NCI-H146 treated with DMSO at 0.1 percent for 48 hours (cell line): ENCODE results near the gene TEC.

ENCODE experiments used
- DNase-seq: peaks from one replicate; lab custom pipeline; 2025; ENCODE audit not compliant: unreplicated experiment; lab: John Stamatoyannopoulos, UW

The TEC gene

DNA sequence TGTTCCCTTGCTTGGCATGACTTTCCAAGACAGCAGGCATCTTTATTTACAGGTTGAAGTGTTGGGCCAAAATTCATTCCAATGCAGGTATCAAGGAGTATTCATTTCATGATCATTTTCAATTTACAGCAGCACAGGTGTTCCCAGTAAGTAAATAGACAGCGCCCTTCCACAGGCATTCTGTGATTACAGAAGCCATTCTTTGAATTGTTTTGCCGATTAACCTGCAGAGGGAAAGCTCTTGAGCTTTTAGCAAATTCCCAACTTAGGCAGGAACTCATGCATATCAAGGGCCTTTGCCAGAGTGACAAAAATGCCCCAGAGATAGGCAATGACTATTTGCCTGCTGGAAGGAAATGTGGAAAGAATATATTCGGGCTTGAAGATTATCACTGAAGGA lies 142.4 kb downstream of the TEC start:
- peak; percentile 26 for DNase-seq

DNA sequence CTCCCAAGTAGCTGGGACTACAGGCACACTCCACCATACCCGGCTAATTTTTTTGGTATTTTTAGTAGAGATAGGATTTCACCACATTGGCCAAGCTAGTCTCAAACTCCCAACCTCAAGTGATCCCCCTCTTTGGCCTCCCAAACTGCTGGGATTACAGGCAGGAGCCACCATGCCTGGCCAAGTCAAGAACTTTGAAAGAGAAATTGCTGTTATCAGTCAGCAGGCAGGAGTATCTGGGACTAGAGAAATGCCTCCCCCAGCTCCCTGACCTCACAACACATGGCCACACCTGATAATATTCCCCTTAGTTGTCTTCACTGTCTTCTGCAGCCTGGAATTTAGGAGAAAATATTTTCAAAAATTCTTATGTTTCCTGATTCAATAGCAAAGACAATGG lies 143.0 kb downstream of the TEC start:
- DNase-seq = no peak

DNA sequence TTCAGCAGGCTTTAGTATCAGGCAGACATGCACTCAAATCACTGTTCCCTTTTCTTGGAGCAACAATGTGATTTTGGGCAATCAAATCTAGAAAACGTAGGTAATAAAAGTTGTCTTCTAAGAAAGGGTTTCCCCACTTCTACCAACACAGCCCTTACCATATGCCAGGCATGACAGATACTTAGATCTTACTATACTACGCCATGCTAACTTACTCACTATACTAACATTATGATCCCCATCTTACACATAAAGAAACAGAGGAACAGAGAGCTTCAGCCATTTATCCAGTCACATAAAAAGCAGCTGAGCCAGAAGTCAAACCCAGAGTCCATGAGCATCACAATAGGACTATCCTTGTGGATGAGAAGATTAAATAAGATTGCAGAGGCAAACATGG lies 144.8 kb downstream of the TEC start:
- DNase-seq = no peak

DNA sequence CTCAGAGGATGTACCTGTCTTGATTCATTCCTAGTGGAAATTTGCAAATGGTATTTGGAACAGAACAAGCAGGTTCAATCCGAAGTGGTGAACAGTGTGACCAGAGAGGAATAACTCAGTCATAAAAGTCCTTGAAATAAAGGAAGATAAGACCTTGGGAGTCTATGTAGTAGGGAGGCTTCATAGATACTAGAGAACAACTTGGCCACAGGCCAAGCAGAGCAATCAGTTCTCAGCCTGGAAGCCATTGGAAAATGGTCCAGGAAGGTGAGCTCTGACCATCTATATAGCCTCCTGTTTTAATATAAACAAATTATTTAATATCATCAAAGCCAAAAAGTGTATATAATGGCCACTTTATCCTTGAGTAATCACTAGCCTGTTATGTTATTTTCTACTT lies 146.9 kb downstream of the TEC start:
- DNase-seq = no peak

DNA sequence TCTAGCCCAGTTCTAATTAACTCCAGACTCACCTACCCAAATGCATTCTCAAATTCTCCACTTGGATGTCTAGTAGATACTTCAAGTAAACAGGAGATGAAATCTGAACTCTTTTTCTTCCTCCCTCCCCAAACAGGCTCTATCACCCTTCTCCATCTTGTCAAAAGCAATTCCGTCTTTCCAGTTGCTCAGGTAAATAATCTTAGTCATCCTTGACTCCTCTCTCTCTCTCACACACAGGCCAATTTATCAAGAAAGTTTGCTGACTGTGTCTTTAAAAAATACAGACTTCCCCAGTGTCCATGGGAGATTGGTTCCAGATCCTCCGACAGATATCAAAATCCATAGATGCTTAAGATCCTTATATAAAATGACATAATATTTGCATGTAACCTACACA lies 148.5 kb downstream of the TEC start:
- no peak for DNase-seq

DNA sequence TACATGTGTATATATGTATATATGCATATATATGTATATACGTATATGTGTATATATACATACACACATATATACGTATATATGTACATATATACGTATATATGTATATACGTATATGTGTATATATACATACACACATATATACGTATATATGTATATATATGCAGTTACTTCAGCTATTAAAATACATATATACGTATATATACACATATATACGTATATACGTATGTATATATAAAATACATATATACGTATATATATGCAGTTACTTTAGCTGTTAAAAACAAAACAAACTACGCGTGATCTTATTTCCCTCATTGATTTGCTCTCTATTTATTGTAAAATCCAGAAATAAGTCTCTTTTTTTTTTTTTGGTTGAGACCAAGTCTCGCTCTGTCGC lies 149.5 kb downstream of the TEC start:
- DNase-seq = no peak

DNA sequence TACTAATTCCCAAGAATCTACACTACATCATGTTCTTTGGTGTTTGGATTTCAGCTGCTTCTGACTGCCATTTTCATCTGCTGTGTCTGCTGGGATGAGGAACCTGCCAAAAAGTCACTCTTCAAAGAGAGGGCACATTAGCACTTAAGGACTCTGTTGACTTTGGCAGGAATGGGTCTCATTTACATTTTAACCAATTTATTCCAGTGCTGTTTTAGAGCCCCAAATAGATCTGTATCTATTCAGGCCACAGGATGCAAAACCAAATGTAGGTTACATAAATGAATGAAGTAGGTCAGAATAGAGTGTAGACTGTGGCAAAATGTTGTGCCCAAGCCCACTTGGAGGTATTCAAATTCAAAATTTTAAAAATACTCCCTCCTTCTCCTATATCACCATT lies 150.0 kb downstream of the TEC start:
- DNase-seq = no peak

DNA sequence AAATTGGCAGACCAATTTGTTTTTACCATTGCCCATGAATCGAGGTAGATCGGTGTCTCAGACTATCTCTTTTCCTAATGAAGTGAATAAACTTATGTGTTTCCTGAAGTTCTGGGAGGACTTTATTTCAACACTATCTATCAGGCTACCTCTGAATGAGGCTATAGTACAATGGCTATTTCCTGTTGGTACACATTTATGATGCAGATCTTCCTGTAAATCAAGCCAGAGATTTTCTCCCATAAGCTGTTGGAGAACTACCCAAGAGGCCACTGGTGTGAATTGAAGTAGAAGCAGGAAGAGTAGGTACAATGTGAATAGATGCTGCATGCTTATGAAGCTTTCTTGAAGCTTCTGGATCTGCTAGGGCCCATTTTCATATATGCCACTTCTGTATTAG lies 151.6 kb downstream of the TEC start:
- DNase-seq = no peak

DNA sequence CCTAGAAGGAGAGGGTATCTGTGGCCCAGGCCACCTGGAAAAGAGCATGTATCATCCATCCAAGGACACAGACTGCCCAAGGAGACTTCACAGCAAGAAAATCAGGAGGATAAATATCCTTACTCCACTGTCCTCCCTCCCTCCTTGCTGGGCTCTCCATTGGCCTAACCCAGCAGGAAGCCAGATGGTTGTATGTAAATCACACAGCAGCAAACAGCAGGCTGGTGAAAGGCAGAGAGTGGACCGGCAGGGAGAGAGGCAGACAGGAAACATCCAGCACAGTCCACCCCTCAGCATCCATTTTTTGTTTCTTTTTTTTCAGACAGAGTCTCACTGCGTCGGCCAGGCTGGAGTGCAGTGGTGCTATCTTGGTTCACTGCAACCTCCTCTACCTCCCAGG lies 153.1 kb downstream of the TEC start:
- no peak for DNase-seq

DNA sequence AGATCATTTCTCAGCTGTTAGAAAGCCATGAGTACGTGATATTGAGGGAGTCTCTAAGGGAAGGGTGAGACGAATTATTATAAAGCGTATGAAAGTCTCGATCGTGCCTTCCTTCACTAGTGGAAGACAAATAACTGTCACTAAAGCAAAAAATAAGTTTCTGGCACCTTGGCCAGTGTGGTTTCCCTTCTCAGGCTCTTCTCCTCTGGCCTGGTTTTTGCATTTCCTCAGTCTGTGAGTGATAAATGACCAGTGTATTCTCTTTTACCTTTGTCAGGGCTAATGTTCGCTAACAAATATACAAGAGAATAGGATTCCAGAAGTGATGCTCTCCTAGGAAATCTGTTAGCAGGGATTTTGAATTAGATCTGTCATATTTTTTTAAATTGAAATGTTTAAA lies 155.2 kb downstream of the TEC start:
- DNase-seq = no peak

DNA sequence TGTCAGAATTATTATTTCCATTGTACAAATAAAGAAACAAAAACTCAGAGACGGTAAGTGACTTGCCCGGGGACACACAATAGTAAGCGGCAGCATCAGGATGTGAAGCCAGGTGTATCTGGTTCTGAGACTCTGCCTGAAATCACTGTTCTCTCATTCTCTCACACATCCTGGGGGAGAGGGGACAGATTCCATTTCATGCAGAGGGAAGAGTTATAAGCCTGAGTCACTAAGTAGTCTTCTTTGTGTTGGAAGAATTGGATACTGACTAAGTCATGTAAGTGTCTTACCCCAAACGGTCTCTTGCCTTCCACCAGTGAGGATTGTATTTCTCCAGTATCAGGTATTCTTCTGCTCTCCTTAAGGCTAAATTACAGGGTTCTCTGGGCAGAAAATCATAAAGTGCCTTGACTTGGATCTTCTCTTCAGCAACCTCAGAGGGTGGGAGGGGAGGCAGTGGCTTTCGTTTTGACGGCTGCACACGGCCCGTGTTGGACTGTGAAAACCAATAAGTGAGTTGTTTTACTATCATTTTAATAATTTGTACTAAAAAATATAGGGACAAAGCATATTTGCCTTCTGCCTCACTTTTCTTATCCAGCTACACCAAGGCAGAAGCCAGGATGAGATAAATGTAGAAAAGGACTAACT lies 157.5 kb downstream of the TEC start:
- no peak for DNase-seq

DNA sequence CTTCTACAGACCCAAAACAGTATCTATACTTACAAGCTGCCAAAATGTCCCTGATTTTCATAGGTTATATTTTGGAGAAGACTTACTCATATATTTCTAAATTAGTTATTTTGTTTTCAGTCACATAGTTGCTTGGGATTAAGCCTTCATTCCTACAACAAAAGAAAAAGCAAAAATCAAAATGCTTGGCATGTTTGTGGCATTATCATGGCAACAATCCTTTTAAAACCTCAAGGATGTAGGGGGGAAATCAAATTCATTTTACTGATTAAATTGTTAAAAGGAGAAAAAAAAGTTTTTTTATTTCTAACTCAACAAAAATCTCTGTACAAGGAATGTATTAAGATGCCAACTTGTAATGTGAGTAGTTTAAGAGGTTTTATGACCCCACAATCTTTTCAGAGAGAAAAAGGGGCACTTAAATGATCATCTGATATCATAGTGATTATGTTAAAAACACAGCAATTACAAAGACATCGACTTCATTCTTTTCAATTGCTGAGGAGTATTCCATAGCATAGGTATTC lies 159.1 kb downstream of the TEC start:
- DNase-seq = no peak

DNA sequence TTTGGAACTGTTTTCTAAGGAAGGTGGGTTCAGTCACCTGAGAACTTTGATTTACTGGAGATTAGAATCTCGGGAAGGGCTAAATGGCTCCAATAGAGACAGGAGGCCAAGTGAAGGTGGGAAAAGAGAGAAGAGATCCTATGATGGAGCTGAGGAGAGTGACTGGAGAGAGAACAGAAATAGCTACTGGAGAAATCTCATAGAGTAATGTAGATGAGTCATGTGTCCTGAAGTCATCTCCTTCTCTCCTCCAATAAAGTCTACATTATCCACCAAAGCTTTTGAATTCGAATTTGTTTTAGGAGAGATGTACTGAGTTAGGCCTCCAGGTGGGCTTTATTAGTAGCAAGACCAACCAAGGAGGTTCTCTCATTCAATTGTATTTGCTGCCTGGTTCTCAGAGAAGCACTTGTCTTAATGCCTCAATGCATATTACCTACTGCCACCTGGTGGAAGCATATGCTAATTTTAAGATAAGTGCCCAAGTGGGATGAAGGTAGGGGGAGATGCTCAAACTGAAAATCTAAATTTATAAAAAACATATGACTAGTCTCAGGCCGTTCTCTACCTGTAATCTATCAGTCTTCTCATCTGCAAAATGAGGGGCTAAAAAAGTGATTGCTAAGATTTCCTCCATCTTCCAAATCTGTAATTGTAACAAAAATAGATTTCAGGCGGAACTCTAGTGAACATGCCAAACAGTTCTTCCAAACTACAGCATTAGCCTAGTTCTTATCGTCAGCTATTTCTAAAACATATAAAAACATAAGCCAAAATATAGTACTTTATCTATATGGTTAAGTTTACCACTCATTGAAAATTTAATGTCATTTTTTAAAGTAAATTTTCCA lies 160.0 kb downstream of the TEC start:
- DNase-seq = peak; percentile 22

DNA sequence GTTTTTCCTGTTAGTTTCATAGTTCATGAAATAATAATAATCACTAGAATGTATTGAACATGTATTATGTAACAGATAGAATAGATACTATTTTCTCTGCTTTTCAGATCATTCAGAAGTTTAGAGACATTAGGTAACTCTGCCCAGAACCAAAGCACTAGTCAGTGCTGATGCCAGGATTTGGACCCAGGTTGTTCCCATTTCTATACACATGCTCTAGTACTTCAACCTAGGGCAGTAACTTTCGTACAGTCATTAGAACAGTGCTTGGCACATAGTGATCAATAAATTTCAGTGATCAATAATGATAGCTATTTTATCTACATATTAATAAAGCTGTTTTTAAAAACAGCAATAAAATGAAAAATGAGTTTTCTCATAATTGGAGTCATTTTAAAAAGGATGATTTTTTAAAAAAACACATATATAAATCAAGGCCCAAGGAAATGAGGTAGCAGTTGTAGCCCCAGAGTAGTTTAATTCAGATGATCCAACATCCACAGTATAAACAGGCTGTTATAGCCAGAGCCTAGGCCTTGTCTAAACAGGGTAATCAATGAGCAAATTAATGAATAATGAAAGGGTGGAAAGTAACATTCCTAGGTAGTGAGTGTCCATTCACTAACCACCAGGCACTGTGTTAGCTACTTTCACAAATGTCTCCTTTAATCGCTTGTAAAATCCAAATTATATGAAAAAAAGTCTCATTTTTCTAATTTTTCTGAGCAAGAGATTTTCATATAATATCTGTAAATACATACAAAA lies 161.1 kb downstream of the TEC start:
- DNase-seq = no peak

DNA sequence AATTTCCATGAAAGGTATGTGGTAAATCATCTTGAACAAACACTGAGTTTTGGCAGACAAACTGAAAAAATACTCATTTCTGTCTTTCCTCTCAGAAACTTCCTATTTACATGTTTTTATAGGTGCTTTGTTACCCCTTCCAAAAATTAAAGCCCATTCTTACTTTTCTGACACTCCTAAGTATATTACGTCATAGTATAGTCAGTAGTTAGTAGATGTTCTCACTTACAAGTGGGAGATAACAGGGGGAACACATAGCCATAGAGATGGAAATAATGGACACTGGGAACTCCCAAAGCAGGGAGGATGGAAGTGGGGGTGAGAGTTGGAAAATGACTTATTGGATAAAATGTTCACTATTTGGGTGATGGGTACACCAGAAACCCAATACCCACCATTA lies 164.4 kb downstream of the TEC start:
- no peak for DNase-seq

DNA sequence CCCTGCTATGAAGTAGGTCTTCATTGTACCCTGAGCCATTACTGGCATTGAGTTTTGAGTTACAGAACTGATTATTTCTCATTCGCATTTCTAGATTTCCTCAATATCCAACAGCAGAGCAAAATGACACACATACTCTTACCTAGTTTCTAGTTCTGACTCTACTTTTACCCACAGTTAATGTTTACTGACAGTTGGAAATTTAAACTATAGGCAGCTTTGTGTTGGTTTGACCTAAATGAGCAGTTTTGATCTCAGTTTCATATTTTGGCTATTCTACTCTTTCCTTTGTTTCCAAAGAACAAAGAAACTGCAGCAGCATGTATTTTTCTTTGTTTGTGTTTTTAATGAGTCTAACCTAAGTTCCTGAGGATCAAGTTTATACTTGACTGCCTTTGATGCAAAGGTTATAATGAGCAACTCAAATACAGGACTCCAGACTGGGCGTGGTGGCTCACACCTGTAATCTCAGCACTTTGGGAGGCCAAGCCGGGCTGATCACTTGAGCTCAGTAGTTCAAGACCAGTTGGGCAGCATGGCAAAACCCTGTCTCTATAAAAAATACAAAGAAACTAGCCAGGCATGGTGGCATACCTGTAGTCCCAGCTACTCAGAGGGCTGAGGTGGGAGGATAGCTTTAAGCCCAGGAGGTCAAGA lies 166.0 kb downstream of the TEC start:
- no peak for DNase-seq

DNA sequence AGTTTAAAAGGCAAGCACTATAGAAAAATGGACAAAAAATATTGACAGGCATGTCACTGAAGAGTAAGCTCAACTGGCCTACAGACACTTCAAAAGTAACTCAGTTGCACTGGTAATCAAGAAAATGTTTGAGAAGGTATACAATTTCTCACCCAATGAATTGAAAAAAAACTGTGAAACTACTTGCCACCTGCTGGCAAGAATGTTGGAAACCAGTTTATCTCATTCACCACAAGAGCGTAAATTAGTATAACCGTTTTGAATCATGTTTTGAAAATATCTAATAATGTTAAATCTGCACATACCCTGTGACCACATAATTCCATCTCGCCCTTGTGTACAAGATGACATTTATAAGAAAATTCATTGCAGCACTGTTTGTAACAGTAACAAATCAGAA lies 167.3 kb downstream of the TEC start:
- DNase-seq = no peak

DNA sequence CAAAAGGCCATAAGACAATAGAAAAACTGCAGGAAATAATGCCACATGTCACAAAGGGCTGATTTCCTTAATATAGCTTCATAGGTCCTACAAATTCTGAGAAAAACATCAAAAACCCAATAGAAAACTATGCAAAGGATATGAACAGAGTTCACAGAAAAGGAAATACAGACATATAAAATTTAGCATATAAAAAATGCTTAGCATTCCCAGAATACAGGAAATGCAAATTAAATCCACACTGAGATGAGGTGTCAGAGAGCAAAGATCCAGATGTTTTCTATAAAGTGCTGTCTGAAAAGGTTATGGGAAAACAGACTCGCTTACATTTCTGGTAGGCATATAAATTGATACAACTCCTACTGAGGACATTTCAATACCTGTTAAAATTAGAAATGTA lies 169.4 kb downstream of the TEC start:
- no peak for DNase-seq

DNA sequence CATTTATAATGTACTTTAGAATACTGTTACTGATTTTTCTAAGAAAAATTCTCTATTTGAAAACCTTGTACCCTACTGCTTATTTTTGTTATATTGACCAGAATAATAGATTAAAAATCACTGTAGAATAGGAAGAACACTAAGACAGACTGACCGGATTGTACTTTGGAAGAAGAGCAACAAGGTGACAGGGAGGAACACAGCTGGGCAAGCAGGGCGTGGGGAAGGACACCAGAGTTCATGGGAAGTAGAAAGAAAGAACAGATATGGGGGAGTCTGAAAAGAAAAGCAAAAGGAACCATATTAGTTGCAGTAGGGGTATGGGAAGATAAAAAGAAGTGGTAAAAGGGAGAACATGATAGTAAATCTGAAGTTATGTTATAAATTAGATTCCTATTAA lies 174.2 kb downstream of the TEC start:
- no peak for DNase-seq

DNA sequence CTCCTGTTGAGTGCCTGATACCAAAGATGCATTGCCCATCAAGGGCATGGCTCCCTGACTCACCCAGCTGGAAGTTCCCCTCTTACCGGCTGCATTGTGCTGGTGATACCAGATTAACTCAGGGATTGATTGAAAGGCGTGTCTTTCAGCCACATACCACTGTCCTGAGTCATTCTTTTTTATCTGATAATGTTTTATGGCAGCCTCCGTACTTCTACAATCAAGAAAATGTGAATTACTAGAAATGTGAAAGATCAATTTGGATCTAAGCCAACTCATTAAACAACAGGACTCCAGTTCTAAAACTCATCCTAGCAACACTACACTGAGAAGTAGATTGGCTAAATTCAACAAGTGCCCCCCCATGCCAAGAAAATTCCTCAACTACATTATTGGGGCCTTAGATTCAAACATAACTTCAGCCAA lies 175.6 kb downstream of the TEC start:
- no peak for DNase-seq

DNA sequence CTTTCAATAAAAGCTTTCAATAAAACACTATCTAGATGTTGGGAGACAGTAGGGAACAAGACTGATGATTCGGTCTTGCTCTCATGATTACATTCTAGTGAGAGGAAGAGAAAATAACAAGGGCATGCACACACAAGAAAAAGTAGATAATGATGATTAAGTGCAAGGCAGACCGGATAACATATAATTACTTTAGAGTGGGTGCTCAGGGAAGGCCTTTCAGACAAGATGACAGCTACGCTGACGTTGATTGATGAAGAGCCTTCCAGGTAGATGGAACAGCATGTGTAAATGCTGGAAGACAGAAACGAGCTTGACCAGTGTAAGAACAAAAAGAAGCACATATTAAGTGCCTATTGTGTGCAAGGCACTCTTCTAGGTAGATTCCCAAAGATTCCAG lies 179.0 kb downstream of the TEC start:
- peak; percentile 73 for DNase-seq
